NCI-H524 treated with DMSO at 0.1 percent for 48 hours (cell line): ENCODE measurements around the gene PIAS1.
"Not testable (repeated sequence)": the region's sequence is repeated elsewhere in the genome, so short reads cannot be mapped to it uniquely, and the experiment has no call there.

Experiments used
- DNase-seq: peaks from one replicate; lab custom pipeline; 2025; lab: John Stamatoyannopoulos, UW

Gene PIAS1

GRCh38 chr15:68034719-68035293 is 19.3 kb upstream of the PIAS1 start:
- DNase-seq: no peak

GRCh38 chr15:68038246-68038645 is 15.9 kb upstream of the PIAS1 start:
- no peak for DNase-seq

- no peak for DNase-seq
Observed at GRCh38 chr15:68040144-68040543, 14.0 kb upstream of the PIAS1 start.

GRCh38 chr15:68042156-68042854 is 11.8 kb upstream of the PIAS1 start:
- DNase-seq: no peak

GRCh38 chr15:68042855-68043222 is 11.3 kb upstream of the PIAS1 start:
- no peak for DNase-seq

GRCh38 chr15:68045289-68046265 is 8.5 kb upstream of the PIAS1 start:
- no peak for DNase-seq

GRCh38 chr15:68047826-68048225 is 6.3 kb upstream of the PIAS1 start:
- DNase-seq: no peak

- no peak for DNase-seq
Observed at GRCh38 chr15:68051109-68051508, 3.0 kb upstream of the PIAS1 start.

- DNase-seq: no peak
Observed at GRCh38 chr15:68051907-68052306, 2.2 kb upstream of the PIAS1 start.

- no peak for DNase-seq
Observed at GRCh38 chr15:68052431-68052830, 1.7 kb upstream of the PIAS1 start.

- no peak for DNase-seq
Observed at GRCh38 chr15:68053001-68053400, 1.1 kb upstream of the PIAS1 start.

GRCh38 chr15:68054628-68055223 is 611 bp downstream of the PIAS1 start:
- peak; percentile 38 for DNase-seq

- DNase-seq: no peak
Observed at GRCh38 chr15:68055224-68055705, 1.1 kb downstream of the PIAS1 start.

- no peak for DNase-seq
Observed at GRCh38 chr15:68056097-68056865, 2.2 kb downstream of the PIAS1 start.

- DNase-seq: no peak
Observed at GRCh38 chr15:68057034-68057433, 2.9 kb downstream of the PIAS1 start.

GRCh38 chr15:68057758-68058157 is 3.6 kb downstream of the PIAS1 start:
- DNase-seq: no peak

GRCh38 chr15:68058970-68059369 is 4.9 kb downstream of the PIAS1 start:
- not testable (repeated sequence) for DNase-seq

- no peak for DNase-seq
Observed at GRCh38 chr15:68059630-68060029, 5.5 kb downstream of the PIAS1 start.

GRCh38 chr15:68061171-68061570 is 7.1 kb downstream of the PIAS1 start:
- DNase-seq: no peak

GRCh38 chr15:68061602-68062001 is 7.5 kb downstream of the PIAS1 start:
- no peak for DNase-seq

GRCh38 chr15:68062214-68062613 is 8.1 kb downstream of the PIAS1 start:
- DNase-seq: no peak
